T47D (cell line): ENCODE measurements around the gene GPLD1.
"Not testable (repeated sequence)": the region's sequence is repeated elsewhere in the genome, so short reads cannot be mapped to it uniquely, and the experiment has no call there.

Experiments used
- DNase-seq, 2 experiments: peaks; one replicate each; pipeline versions ENCODE4 v3.0.0 to v3.0.0-alpha.2; 2011 to 2012; ENCODE audit warnings: low read depth in 1 of 2, low spot score in 1 of 2
- JUND ChIP-seq: IDR thresholded peaks from 2 replicates; pipeline ENCODE4 v1.6.1; 2012; ENCODE audit warnings: low read depth
- in situ Hi-C: cut with HindIII; loops from 2 replicates; pipeline ENCODE4 v1.10.0; 2016; ENCODE audit warnings: low sequenced_read_pairs, low pct_unique_long_range_greater_than_20kb

GPLD1 gene

GRCh38 chr6:24391756-24392405 lies 97.5 kb downstream of the GPLD1 start:
- TF ChIP-seq JUND, result no peak
- in situ Hi-C loops, result no loop called here
- no peak for DNase-seq

- no peak for TF ChIP-seq JUND
- in situ Hi-C loops, result no loop called here
- no peak for DNase-seq
Measured at GRCh38 chr6:24391208-24391607, 98.2 kb downstream of the GPLD1 start.

- TF ChIP-seq JUND, result no peak
- in situ Hi-C loops, result no loop called here
- no peak for DNase-seq
Measured at GRCh38 chr6:24387818-24388217, 101.6 kb downstream of the GPLD1 start.

- peak in 1 of 2 experiments; percentile 55 for DNase-seq
- in situ Hi-C loops, result no loop called here
- no peak for TF ChIP-seq JUND
Measured at GRCh38 chr6:24385536-24386269, 103.7 kb downstream of the GPLD1 start.

- DNase-seq, in situ Hi-C loops: not testable (repeated sequence)
Measured at GRCh38 chr6:24384369-24385130, 104.8 kb downstream of the GPLD1 start.

GRCh38 chr6:24382891-24383494 lies 106.4 kb downstream of the GPLD1 start:
- in situ Hi-C loops, DNase-seq: not testable (repeated sequence)

GRCh38 chr6:24382220-24382540 lies 107.2 kb downstream of the GPLD1 start:
- peak; percentile 28; the same call in 1 of the 2 replicates for TF ChIP-seq JUND
- in situ Hi-C loops, result no loop called here

GRCh38 chr6:24381476-24382219 lies 107.7 kb downstream of the GPLD1 start:
- in situ Hi-C loops, result no loop called here
- no peak for DNase-seq
- no peak for TF ChIP-seq JUND

More at GRCh38 chr6:24382220-24382540, 107.2 kb downstream of the GPLD1 start:
- no peak for DNase-seq

- TF ChIP-seq JUND, result no peak
Measured at GRCh38 chr6:24378473-24379097, 110.8 kb downstream of the GPLD1 start.

More at GRCh38 chr6:24378473-24379097, 110.8 kb downstream of the GPLD1 start:
- DNase-seq, result no peak
- in situ Hi-C loops, result no loop called here
